Left colon (tissue), 2 donors: ENCODE results near the gene PLPPR2. TPM values are rescaled to one million over a fixed set of nuclear protein-coding genes. Genes with fewer than 3 reads are reported as not detected.
"Not testable (repeated sequence)": the region's sequence is repeated elsewhere in the genome, so short reads cannot be mapped to it uniquely, and the experiment has no call there.

Experiments
- ATAC-seq: fragments of 200-7000 bp; cut with Tn5 transposase; one replicate; pipeline ENCODE4 v1.9.1; 2020; ENCODE audit warnings: mild to moderate bottlenecking, moderate library complexity
- DNase-seq, 2 donors: peaks; one replicate each; pipeline ENCODE4 v3.0.0-alpha.2; 2020
- intact Hi-C, 2 donors: fragments of 100-400 bp; cut with DNase I in 1 of 2; cut with micrococcal nuclease in 1 of 2; formaldehyde crosslinking; loops; one replicate each; pipeline versions ENCODE4 v1.11.2 to v1.14.0; 2022; cut with DNase I, micrococcal nuclease
- long read RNA-seq: library from polyadenylated mRNA; unstranded; transcript quantifications from one replicate; pipeline ENCODE4 v2.0.0, GENCODE V29; 2021
- total RNA-seq, 2 donors: library from RNA; stranded (reverse); fragmentation: NEBNext Ultra II Directional; extraction: Animal tissue kit (Norgen Biotek cat#: 25700); gene quantifications; one replicate each; pipeline ENCODE4 v1.2.1, GENCODE V29; 2021
- donor health status: DM: no; HTN: no; CAD: no.
- donor health status: DM: yes; HTN: yes; CAD: no.

Gene PLPPR2
- total RNA-seq = 1 to 10 TPM; 5.4 to 7.3 TPM
- long read RNA-seq, partial matches to known transcripts = 0 of 1 reads
- long read RNA-seq, other reads (novel, unspliced or antisense) = 1 of 1 reads

DNA sequence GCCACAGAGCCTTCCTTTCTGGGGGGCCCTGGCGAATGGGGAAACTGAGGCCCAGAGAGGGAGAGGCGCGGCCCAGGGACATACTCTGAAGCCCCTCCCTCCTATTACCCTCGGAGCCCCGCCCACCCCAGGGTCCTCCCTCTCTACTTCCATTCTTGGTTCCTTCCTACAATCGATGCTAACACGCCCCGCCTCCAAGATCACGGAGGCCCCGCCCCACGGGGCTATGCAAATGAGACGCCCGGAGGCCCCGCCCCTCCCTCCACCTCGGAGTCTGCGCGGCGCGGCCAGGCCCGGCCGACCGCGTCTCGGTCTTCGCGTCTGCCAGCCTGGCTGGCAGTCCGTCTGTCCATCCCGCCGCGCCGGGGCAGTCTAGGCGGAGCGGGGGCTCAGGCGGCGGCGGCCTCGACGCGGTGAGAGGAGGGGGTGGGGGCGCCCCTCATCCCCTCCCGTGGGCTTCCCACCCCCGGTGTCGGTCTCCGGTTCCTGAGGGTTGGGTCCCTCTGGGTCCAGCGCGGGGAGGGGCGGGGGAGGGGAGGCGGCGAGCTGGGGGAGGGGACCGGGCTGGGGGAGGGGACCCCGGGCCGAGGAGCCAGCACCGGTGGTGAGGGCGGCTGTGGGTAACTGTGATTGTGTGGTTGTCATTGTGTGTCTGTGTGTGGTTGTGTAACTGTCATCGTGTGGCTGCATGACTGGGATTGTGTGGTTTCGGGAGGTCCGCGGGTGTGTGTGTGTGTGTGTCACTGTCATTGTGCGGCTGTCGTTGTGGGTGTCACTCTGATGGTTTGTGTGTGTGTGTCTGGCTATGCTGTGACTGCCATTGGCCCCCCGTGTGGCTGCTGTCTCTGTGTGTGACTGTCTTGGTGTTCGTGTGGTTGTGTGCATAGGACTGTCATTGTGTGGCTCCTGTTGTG is at the start of gene PLPPR2:
PLPPR2 (plus strand) TSS at position 273 of the 914 bp plus-strand sequence. CDS start 2,242 bp downstream, outside the sequence.
- intact Hi-C loops = no loop called here
- DNase-seq = peak; percentile 90 to 95
- ATAC-seq = peak; percentile 96

DNA sequence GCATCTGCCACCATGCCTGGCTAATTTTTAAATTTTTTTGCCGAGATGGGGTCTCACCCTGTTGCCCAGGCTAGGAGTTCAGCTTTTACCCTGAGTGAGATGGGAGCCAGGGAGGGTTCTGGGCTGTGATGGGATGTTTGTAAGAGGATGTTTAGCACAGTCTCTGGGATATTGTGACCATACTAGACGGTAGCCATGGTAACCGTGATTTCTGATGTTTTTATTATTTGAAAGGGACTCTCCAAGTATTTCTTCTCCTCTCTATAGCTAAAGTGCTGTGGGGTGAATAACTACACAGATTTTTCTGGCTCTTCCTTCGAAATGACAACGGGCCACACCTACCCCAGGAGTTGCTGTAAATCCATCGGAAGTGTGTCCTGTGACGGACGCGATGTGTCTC is 48.9 kb upstream of the PLPPR2 start:
- no peak for ATAC-seq
- DNase-seq = no peak
- intact Hi-C loops = no loop called here

DNA sequence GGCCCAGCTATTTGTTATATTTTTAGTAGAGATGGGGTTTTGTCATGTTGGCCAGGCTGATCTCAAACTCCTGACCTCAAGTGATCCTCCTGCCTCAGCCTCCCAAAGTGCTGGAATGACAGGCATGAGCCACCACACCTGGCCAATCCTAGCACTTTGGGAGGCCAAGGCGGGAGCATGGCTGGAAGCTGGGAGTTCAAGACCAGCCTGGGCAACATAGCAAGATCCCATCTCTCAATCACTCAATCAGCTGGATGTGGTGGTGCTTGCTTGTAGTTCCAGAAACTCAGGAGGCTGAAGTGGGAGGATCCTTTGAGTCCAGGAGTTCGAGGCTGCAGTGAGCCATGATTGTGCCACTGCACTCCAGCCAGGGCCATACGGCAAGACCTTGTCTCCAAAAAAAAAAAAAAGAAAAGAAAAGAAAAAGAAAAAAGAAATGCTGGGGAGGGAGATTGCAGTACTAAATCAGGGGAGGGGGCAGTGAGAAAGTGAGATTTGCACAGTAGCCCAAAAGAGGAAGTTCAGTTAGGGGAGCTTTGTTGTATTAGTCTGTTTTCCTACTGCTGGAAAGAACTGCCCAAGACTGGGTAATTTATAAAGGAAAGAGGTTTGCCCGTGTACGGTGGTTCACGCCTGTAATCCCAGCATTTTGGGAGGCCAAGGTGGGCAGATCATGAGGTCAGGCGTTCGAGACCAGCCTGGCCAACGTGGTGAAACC is 34.8 kb upstream of the PLPPR2 start:
- not testable (repeated sequence) for DNase-seq

GRCh38 chr19:11321191-11322126 is 33.8 kb upstream of the PLPPR2 start:
- DNase-seq (no peak), ATAC-seq (no peak)
- intact Hi-C loops = no loop called here

More for the DNA sequence above, 34.8 kb upstream of the PLPPR2 start:
- ATAC-seq, intact Hi-C loops: not testable (repeated sequence)

GRCh38 chr19:11322269-11323024 is 32.8 kb upstream of the PLPPR2 start:
- DNase-seq (no peak), ATAC-seq (no peak)
- intact Hi-C loops = no loop called here

DNA sequence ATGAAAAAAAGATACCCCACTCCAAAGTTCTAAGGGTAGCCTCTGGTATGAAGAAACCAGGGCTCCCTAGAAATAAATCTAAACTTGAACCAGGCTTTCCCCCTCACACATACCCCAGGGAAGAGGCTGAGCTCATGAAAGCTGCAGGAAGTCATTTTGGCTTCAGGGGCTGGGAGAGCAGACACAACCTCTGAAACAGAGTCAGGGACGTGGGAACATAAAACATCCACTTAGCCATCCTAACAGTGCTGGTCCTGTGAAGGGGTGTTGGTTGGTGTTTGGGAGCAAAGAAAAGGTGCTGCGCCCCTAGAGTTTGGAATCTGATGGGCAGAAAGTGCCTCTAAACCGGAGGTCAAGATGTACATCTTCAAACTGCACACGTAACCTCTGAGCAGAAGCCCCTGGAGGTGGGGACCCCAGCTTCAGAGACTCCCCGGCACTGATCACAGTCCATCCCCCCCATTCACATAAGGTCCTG is 31.6 kb upstream of the PLPPR2 start:
- DNase-seq (no peak), ATAC-seq (no peak)
- intact Hi-C loops = no loop called here

GRCh38 chr19:11324079-11324661 is 31.1 kb upstream of the PLPPR2 start:
- peak; percentile 68 to 72 for DNase-seq
- intact Hi-C loops = no loop called here
- ATAC-seq = peak; percentile 89

- intact Hi-C loops = no loop called here
- peak; percentile 9 for ATAC-seq
- no peak for DNase-seq
These were observed 30.4 kb upstream of the PLPPR2 start for GRCh38 chr19:11324748-11325389.

GRCh38 chr19:11325544-11325943 is 29.7 kb upstream of the PLPPR2 start:
- no peak for DNase-seq
- intact Hi-C loops = no loop called here
- ATAC-seq = no peak

- ATAC-seq (no peak), DNase-seq (no peak)
- intact Hi-C loops = no loop called here
These were observed 25.1 kb upstream of the PLPPR2 start for GRCh38 chr19:11330127-11330526.

GRCh38 chr19:11331502-11331901 is 23.7 kb upstream of the PLPPR2 start:
- DNase-seq = no peak
- intact Hi-C loops = no loop called here
- ATAC-seq = no peak

- intact Hi-C loops = no loop called here
- ATAC-seq (no peak), DNase-seq (no peak)
These were observed 22.4 kb upstream of the PLPPR2 start for GRCh38 chr19:11332822-11333221.

- DNase-seq = not testable (repeated sequence)
These were observed 21.4 kb upstream of the PLPPR2 start for GRCh38 chr19:11333838-11334237.

DNA sequence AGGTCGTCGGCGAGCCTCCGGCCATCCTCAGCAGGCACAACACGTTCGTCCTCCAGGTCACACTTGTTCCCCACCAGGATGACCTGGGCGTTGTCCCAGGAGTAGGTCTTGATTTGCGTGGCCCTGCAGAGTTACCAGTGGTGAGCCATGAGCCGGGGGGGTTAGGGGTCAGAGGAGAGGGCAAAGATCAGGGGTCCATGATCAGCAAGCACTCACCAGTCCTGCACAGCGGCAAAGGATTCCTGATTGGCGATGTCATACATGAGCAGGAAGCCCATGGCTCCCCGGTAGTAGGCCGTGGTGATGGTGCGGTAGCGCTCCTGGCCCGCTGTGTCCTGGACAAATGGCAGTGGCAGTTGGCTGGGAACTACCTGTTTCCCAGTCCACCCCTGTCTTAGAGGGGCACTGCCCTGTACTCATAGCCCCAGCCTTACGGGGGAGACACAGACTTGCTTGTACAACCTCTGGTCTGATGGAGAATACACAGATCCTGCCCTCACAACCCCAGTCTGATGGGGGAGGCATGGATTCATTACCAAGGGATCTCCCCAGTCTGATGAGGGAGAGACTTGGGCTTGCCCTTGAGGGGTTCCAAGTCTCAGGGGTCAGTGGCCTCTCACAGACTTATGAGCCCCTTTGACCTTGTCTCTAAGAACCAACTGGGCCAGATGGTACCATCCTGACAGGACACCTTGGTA is 19.6 kb upstream of the PLPPR2 start:
- intact Hi-C loops = no loop called here
- DNase-seq = no peak
- no peak for ATAC-seq

More at GRCh38 chr19:11333838-11334237, 21.4 kb upstream of the PLPPR2 start:
- intact Hi-C loops = not testable (repeated sequence)
- ATAC-seq = peak; percentile 45

DNA sequence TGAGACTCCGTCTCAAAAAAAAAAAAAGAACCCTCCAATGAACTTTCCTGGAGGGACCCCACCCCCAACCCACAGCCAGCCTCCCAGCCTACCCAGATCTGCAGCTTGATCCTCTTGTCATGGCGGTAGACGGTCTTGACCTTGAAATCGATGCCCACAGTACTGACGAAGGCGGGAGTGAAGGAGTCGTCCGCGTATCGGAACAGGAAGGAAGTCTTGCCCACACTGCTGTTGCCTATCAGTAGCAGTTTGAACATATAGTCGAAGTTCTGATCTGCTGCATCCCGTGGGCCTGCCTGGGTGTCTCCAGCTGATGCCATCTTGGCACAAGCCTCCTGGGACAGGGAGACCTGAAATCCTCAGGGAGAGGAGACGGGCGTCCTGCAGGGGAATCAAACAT is 18.2 kb upstream of the PLPPR2 start:
- intact Hi-C loops = no loop called here
- DNase-seq = no peak
- no peak for ATAC-seq

DNA sequence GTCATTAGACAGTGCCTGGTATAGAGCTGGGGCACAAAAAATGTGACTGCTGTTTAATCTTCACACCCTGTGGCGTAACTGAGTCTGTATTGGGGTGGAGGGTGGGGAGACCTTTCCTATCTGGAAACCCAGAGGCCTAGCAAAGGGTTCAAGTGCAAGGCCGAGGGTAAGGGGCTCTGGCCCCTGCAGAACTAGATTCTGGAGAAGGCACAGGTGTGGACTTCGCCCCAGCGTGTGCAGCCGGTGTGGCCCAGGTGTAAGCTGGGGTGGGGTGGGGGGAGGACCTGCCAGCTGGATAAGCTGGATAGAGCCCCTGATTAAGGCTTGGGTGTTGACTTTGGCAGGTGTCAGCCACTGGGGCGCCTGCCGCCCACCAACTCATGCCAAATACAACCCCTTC is 17.1 kb upstream of the PLPPR2 start:
- DNase-seq (peak; percentile 55 to 59), ATAC-seq (peak; percentile 56)
- intact Hi-C loops = no loop called here
